Mucosa of descending colon (tissue), 3 donors: ENCODE data around the gene SAMD10. TPM values are rescaled to one million over a fixed set of nuclear protein-coding genes. Genes with fewer than 3 reads are reported as not detected.
A peak's percentile ranks its signal among the peaks of the same experiment; 100 is the strongest.
"Not testable (repeated sequence)": the region's sequence is repeated elsewhere in the genome, so short reads cannot be mapped to it uniquely, and the experiment has no call there.

ENCODE experiments used
- ATAC-seq: fragments of 200-7000 bp; cut with Tn5 transposase; one replicate; pipeline ENCODE4 v1.9.1; 2020; ENCODE audit warnings: mild to moderate bottlenecking, moderate library complexity
- DNase-seq, 3 donors: peaks; one replicate each; pipeline ENCODE4 v3.0.0-alpha.2; 2020
- H3K36me3 ChIP-seq: fragments of 200-600 bp; one replicate; pipeline ENCODE4 v1.8.0; 2021; ENCODE audit warnings: low read depth, mild to moderate bottlenecking
- H3K4me1 ChIP-seq: fragments of 200-600 bp; one replicate; pipeline ENCODE4 v1.8.0; 2021; ENCODE audit warnings: low read depth, mild to moderate bottlenecking
- H3K4me3 ChIP-seq: fragments of 200-600 bp; one replicate; pipeline ENCODE4 v1.8.0; 2021; ENCODE audit warnings: mild to moderate bottlenecking
- H3K9me3 ChIP-seq: fragments of 200-600 bp; one replicate; pipeline ENCODE4 v1.8.0; 2021; ENCODE audit warnings: mild to moderate bottlenecking
- intact Hi-C, 2 donors: fragments of 100-400 bp; cut with DNase I in 1 of 2; cut with micrococcal nuclease in 1 of 2; formaldehyde crosslinking; loops; one replicate each; pipeline versions ENCODE4 v1.11.0 to v1.11.1; 2022; cut with DNase I, micrococcal nuclease
- total RNA-seq, 3 donors: library from RNA; stranded (reverse); fragmentation: NEBNext Ultra II Directional in 2 of 3; extraction: Animal tissue kit (Norgen Biotek cat#: 25700) in 2 of 3; gene quantifications; one replicate each; pipeline versions ENCODE4 v1.2.1 to v1.2.4, GENCODE V29; 2021 to 2023
- TF ChIP-seq, protein P1 (sequence below): fragments of 200-600 bp; IDR thresholded peaks from one replicate; pipeline ENCODE4 v1.8.0; 2022; ENCODE audit warnings: antibody characterized with exemption, mild to moderate bottlenecking
- donor health status: DM: no; HTN: no; CAD: no; lungs with moderate emphysema.
- donor health status: DM: no; HTN: no; CAD: no.
- donor health status: DM: no; HTN: yes; CAD: no.

The SAMD10 gene
- total RNA-seq, 3 donors from 2014 or later: 3.8 to 7.9 (median 5.6) TPM

- DNase-seq: peak in 1 of 3 donors; percentile 32
Measured at GRCh38 chr20:63974402-63975200, 4.8 kb downstream of the SAMD10 start.

GRCh38 chr20:63973636-63974401 lies 5.6 kb downstream of the SAMD10 start:
- no peaks in the 10 kb centered on the region for H3K36me3 ChIP-seq
- H3K4me3 ChIP-seq: no peak overlapping the region
- no peaks in the 10 kb centered on the region for H3K9me3 ChIP-seq

More at GRCh38 chr20:63974402-63975200, 4.8 kb downstream of the SAMD10 start:
- Histone ChIP-seq H3K36me3 (no peaks in the 10 kb centered on the region), H3K4me1 (peaks cover 11% of the 10 kb centered on the region), H3K4me3 (no peak overlapping the region), H3K9me3 (no peaks in the 10 kb centered on the region)
- no peak for ATAC-seq
- TF ChIP-seq, protein P1, sequence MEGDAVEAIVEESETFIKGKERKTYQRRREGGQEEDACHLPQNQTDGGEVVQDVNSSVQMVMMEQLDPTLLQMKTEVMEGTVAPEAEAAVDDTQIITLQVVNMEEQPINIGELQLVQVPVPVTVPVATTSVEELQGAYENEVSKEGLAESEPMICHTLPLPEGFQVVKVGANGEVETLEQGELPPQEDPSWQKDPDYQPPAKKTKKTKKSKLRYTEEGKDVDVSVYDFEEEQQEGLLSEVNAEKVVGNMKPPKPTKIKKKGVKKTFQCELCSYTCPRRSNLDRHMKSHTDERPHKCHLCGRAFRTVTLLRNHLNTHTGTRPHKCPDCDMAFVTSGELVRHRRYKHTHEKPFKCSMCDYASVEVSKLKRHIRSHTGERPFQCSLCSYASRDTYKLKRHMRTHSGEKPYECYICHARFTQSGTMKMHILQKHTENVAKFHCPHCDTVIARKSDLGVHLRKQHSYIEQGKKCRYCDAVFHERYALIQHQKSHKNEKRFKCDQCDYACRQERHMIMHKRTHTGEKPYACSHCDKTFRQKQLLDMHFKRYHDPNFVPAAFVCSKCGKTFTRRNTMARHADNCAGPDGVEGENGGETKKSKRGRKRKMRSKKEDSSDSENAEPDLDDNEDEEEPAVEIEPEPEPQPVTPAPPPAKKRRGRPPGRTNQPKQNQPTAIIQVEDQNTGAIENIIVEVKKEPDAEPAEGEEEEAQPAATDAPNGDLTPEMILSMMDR: no peak
- intact Hi-C loops: loop anchor here (5.0 kb wide), 1 partner anchor 437 kb away; the partner anchor contains the start of gene PTK6 (in 2 of the 2)

GRCh38 chr20:63973160-63973479 lies 6.3 kb downstream of the SAMD10 start:
- TF ChIP-seq, protein P1: no peak
- intact Hi-C loops: loop anchor here (5.0 kb wide), 1 partner anchor 436 kb away; the partner anchor contains the start of gene PTK6 (in 2 of the 2)

More at GRCh38 chr20:63973636-63974401, 5.6 kb downstream of the SAMD10 start:
- intact Hi-C loops: loop anchor here (5.0 kb wide), 1 partner anchor 437 kb away; the partner anchor contains the start of gene PTK6 (in 2 of the 2)
- DNase-seq: peak; percentile 87 to 91 (median 88)
- TF ChIP-seq, protein P1: peak; percentile 98
- ATAC-seq: peak; percentile 89
- H3K4me1 ChIP-seq: peaks cover 14% of the 10 kb centered on the region

GRCh38 chr20:63972312-63973159 lies 6.9 kb downstream of the SAMD10 start:
- Histone ChIP-seq H3K36me3 (no peaks in the 10 kb centered on the region), H3K4me3 (no peak overlapping the region), H3K4me1 (peaks cover 11% of the 10 kb centered on the region), H3K9me3 (no peaks in the 10 kb centered on the region)
- TF ChIP-seq, protein P1: no peak
- intact Hi-C loops: loop anchor here (5.0 kb wide), 1 partner anchor 435 kb away; the partner anchor contains the start of gene PTK6 (in 2 of the 2)
- no peak for ATAC-seq
- DNase-seq: peak in 1 of 3 donors; percentile 21

More at GRCh38 chr20:63973160-63973479, 6.3 kb downstream of the SAMD10 start:
- no peak for DNase-seq
- ATAC-seq: no peak
- H3K9me3 ChIP-seq: no peaks in the 10 kb centered on the region
- H3K4me3 ChIP-seq: no peak overlapping the region
- peaks cover 12% of the 10 kb centered on the region for H3K4me1 ChIP-seq
- no peaks in the 10 kb centered on the region for H3K36me3 ChIP-seq

DNA sequence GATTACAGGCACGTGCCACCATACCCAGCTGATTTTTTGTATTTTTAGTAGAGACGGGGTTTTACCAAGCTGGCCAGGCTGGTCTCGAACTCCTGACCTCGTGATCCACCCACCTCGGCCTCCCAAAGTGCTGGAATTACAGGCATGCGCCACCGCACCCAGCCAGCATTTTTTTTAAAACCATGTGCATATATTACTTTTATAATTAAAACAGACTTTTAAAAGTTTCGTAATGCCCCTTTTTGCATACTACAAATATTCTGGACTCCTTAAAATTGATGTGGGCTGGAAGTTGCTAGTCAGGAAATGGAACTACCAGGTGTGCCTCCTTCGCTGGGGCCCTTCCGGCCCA lies 7.5 kb downstream of the SAMD10 start:
- not testable (repeated sequence) for ATAC-seq, H3K36me3 ChIP-seq, H3K4me3 ChIP-seq, DNase-seq, H3K9me3 ChIP-seq
- H3K4me1 ChIP-seq: peaks cover 11% of the 10 kb centered on the region
- intact Hi-C loops: loop anchor here (5.0 kb wide), 1 partner anchor 435 kb away; the partner anchor contains the start of gene PTK6 (in 2 of the 2)
